Body of pancreas (tissue), 4 donors: ENCODE data around the gene ISCA2. TPM values are rescaled to one million over a fixed set of nuclear protein-coding genes. Genes with fewer than 3 reads are reported as not detected.

Source experiments
- ATAC-seq: fragments of 150-250 bp; one replicate; pipeline ENCODE4 v1.9.1; 2016
- DNase-seq, 4 donors: peaks; one replicate each; pipeline ENCODE4 v3.0.0-alpha.2; 2019
- H3K27ac ChIP-seq, 4 donors: fragments of 200-600 bp; sonication (generic); 1 replicate in 3 of 4; 2 replicates in 1 of 4; pipeline versions ENCODE4 v1.5.1 to v1.6.1; 2016 to 2019; ENCODE audit warnings: mild to moderate bottlenecking in 1 of 4, mixed read lengths in 1 of 4, moderate library complexity in 1 of 4
- H3K27me3 ChIP-seq, 2 donors: fragments of 200-600 bp; sonication (generic); one replicate each; pipeline ENCODE4 v1.6.0; 2016; ENCODE audit warnings: mild to moderate bottlenecking in 1 of 2
- H3K36me3 ChIP-seq, 2 donors: fragments of 200-600 bp; sonication (generic); replicated peaks in 1 of 2; 2 replicates each; pipeline ENCODE4 v1.5.1; 2016; ENCODE audit warnings: low read depth in 2 of 2; ENCODE audit not compliant: insufficient read depth in 1 of 2
- H3K4me1 ChIP-seq: fragments of 200-600 bp; sonication (generic); one replicate; pipeline ENCODE4 v1.6.0; 2016
- H3K4me3 ChIP-seq, 2 donors: fragments of 200-600 bp; sonication (generic); 1 replicate in 1 of 2; 2 replicates in 1 of 2; pipeline ENCODE4 v1.5.1; 2016 to 2019
- H3K9me3 ChIP-seq, 3 donors: fragments of 200-600 bp; sonication (generic); 1 replicate in 2 of 3; 2 replicates in 1 of 3; pipeline ENCODE4 v1.5.1; 2016
- POLR2A ChIP-seq, 3 donors: fragments of 450-650 bp; IDR thresholded peaks; one replicate each; pipeline ENCODE4 v1.6.1; 2016; ENCODE audit warnings: antibody characterized with exemption in 3 of 3, mild to moderate bottlenecking in 2 of 3
- WGBS, 2 donors: methylation state at CpG; one replicate each; pipeline ENCODE4 v1.1.5; 2017; 5-methylcytosine and 5-hydroxymethylcytosine counted together
- intact Hi-C: fragments of 100-400 bp; cut with DNase I; formaldehyde crosslinking; loops from one replicate; pipeline ENCODE4 v1.15.1; 2023
- total RNA-seq, 2 donors: library from RNA; depleted of rRNA; stranded (reverse); fragments of >200 nt; gene quantifications; one replicate each; pipeline ENCODE4 v1.1.0, GENCODE V29; 2016
- TF ChIP-seq, protein P1 (sequence below), 7 experiments: fragments of 450-650 bp in 4 of 7; fragments of 200-600 bp in 3 of 7; sonication (generic) in 3 of 7; IDR thresholded peaks; one replicate each; pipeline ENCODE4 v1.5.1; 2016 to 2019; ENCODE audit warnings: antibody characterized with exemption in 7 of 7

ISCA2 gene
- total RNA-seq, 2 donors from 2014 or later: 4.3 to 17.6 TPM

DNA sequence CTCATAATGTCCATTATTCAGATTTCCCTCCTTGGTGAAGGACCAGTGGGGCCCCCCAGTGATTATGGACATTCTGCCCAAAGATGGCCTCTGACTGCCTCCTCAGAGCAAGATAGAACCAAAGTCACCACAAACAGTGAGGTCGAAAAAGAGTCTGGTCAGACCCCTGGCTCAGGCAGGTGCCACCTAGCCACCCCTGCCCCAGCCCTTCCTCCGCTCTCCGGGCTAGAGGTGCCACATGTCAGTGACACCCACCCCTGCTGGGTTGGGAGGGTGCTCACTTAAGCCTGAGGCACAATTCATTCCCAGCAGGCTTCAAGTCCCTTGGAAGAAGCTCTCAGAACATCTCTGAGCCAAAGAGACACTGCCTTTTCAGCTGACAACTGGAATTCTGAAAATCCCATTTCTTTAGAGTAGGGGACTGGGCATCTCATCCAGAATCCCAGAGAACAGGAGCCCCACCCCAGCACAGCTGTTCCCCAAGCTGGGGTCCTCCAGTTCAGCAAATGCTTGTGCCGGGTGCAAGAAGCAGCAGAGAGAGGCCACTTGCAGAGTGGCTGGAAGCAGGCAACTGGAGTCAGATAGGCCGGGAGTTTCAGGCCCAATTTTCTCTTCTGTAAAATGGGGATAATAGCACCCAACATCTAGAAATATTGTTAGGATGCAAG, 50.3 kb downstream of the ISCA2 start:
- Histone ChIP-seq H3K4me1 (no peaks in the 10 kb centered on the region), H3K27ac (no peak overlapping the region), H3K36me3 (no peaks in the 10 kb centered on the region), H3K27me3 (no peaks in the 10 kb centered on the region), H3K4me3 (no peak overlapping the region), H3K9me3 (no peaks in the 10 kb centered on the region)
- 86 to 93% methylated on average over 5 of the region's 5 CpGs for WGBS, 2 donors
- TF ChIP-seq, protein P1, sequence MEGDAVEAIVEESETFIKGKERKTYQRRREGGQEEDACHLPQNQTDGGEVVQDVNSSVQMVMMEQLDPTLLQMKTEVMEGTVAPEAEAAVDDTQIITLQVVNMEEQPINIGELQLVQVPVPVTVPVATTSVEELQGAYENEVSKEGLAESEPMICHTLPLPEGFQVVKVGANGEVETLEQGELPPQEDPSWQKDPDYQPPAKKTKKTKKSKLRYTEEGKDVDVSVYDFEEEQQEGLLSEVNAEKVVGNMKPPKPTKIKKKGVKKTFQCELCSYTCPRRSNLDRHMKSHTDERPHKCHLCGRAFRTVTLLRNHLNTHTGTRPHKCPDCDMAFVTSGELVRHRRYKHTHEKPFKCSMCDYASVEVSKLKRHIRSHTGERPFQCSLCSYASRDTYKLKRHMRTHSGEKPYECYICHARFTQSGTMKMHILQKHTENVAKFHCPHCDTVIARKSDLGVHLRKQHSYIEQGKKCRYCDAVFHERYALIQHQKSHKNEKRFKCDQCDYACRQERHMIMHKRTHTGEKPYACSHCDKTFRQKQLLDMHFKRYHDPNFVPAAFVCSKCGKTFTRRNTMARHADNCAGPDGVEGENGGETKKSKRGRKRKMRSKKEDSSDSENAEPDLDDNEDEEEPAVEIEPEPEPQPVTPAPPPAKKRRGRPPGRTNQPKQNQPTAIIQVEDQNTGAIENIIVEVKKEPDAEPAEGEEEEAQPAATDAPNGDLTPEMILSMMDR (IDR thresholded peaks at IDR 0.05): no peak
- TF ChIP-seq POLR2A (IDR thresholded peaks at IDR 0.05): no peak
- DNase-seq: no peak
- no peak for ATAC-seq
- intact Hi-C loops: no loop called here

DNA sequence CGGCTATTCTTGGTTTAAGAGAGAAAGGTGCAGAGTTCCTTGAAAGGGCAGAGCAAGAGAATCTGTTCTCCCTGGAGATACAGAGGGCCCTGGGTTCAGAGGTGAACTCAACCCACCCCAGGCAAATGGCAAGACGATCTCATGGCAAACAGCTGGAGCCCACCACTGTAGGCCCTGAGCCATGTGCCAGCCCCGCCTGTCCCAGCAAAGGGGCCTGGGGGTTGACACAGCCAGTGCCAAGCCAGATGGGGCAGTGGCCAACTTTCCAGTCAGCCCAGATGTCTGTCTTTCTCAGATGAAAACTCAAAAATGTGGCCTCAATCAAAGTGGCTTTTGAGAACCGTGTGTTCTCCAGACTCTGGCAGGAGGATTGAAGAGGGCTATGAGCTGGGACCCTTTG, 51.8 kb downstream of the ISCA2 start:
- Histone ChIP-seq H3K4me1 (no peaks in the 10 kb centered on the region), H3K4me3 (no peak overlapping the region), H3K27me3 (no peaks in the 10 kb centered on the region), H3K36me3 (no peaks in the 10 kb centered on the region), H3K9me3 (no peaks in the 10 kb centered on the region), H3K27ac (no peak overlapping the region)
- TF ChIP-seq, protein P1 (IDR thresholded peaks at IDR 0.05): no peak
- no peak for TF ChIP-seq POLR2A (IDR thresholded peaks at IDR 0.05)
- no peak for DNase-seq
- no peak for ATAC-seq
- intact Hi-C loops: no loop called here
- 75 to 83% methylated on average over 4 of the region's 4 CpGs for WGBS, 2 donors

DNA sequence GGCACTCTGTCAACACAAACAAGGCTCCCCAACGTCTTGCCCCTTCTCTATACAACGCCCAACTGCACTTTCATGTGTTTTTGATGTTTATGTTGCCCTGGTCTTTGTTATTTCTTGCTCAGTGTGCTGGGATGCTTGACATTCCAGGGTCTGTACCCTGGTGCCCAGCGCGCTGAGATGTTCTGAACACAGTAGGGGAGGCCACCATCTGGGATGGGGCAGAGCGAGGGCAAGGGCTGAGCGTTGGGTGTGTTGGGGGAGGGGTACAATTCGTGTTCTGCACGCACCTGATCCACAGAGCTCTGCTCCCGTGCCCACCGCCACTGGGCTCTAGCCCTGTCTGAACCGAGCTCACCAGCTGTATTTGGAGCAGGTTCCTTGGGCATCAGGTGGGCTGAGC, 52.9 kb downstream of the ISCA2 start:
- ATAC-seq (no peak), DNase-seq (no peak)
- H3K36me3 ChIP-seq: no peaks in the 10 kb centered on the region
- H3K27me3 ChIP-seq: no peaks in the 10 kb centered on the region
- no peak overlapping the region for H3K4me3 ChIP-seq
- H3K4me1 ChIP-seq: no peaks in the 10 kb centered on the region
- WGBS, 2 donors: 73% methylated on average over 11 of the region's 11 CpGs
- H3K9me3 ChIP-seq: no peaks in the 10 kb centered on the region
- intact Hi-C loops: no loop called here
- TF ChIP-seq, protein P1 (IDR thresholded peaks at IDR 0.05): no peak
- TF ChIP-seq POLR2A (IDR thresholded peaks at IDR 0.05): no peak
- H3K27ac ChIP-seq: no peak overlapping the region

Other genes with a start within 250 kb of the ISCA2 start
- gene ABCD4, start 190.8 kb upstream of the ISCA2 start, total RNA-seq: 10 to 100 TPM; 29.8 to 51.7 TPM
- gene VRTN, start 145.3 kb upstream of the ISCA2 start, total RNA-seq: not detected
- gene SYNDIG1L, start 67.6 kb upstream of the ISCA2 start, total RNA-seq: under 1 TPM in 1 of 2 donors, not detected in 1; 0.52 TPM
- gene NPC2, start 460 bp upstream of the ISCA2 start, total RNA-seq: 100 to 1,000 TPM in 1 of 2 donors, 10 to 100 TPM in 1; 97.5 to 130 TPM
- 10 to 100 TPM; 15.8 to 20.4 TPM for gene LTBP2, start 118.5 kb downstream of the ISCA2 start, total RNA-seq
- 10 to 100 TPM; 10.6 to 21.1 TPM for gene AREL1, start 219.3 kb downstream of the ISCA2 start, total RNA-seq
- 10 to 100 TPM in 1 of 2 donors, 1 to 10 TPM in 1; 4.9 to 19.2 TPM for gene FCF1, start 219.4 kb downstream of the ISCA2 start, total RNA-seq